Parathyroid adenoma (tissue), 2 donors: ENCODE measurements around the gene VEPH1.

ENCODE experiments used
- H2AFZ ChIP-seq: fragments of 300-600 bp; sonication (generic); one replicate; pipeline ENCODE4 v1.7.0; 2017; ENCODE audit warnings: antibody characterized with exemption, mild to moderate bottlenecking
- H3K27ac ChIP-seq: fragments of 300-600 bp; sonication (generic); one replicate; pipeline ENCODE4 v1.7.0; 2017
- H3K27me3 ChIP-seq: fragments of 300-600 bp; sonication (generic); one replicate; pipeline ENCODE4 v1.7.0; 2017; ENCODE audit warnings: low read length; ENCODE audit not compliant: control insufficient read depth, insufficient read depth
- H3K36me3 ChIP-seq: fragments of 300-600 bp; sonication (generic); one replicate; pipeline ENCODE4 v1.7.0; 2017; ENCODE audit warnings: low read length; ENCODE audit not compliant: control insufficient read depth, insufficient read depth
- H3K4me1 ChIP-seq: fragments of 300-600 bp; sonication (generic); one replicate; pipeline ENCODE4 v1.7.0; 2017; ENCODE audit warnings: control low read depth
- H3K4me2 ChIP-seq: fragments of 300-600 bp; sonication (generic); one replicate; pipeline ENCODE4 v1.7.0; 2017; ENCODE audit warnings: low read length
- H3K4me3 ChIP-seq: fragments of 300-600 bp; sonication (generic); one replicate; pipeline ENCODE4 v1.7.0; 2017; ENCODE audit warnings: low read depth, low read length
- H3K79me2 ChIP-seq: fragments of 300-600 bp; sonication (generic); one replicate; pipeline ENCODE4 v1.7.0; 2017; ENCODE audit warnings: control low read depth
- H3K9ac ChIP-seq: fragments of 300-600 bp; sonication (generic); one replicate; pipeline ENCODE4 v1.7.0; 2017; ENCODE audit warnings: mild to moderate bottlenecking
- H3K9me3 ChIP-seq: fragments of 300-600 bp; sonication (generic); one replicate; pipeline ENCODE4 v1.7.0; 2017; ENCODE audit warnings: low read length; ENCODE audit not compliant: control insufficient read depth
- CTCF ChIP-seq: fragments of 300-600 bp; sonication (generic); IDR thresholded peaks from one replicate; pipeline ENCODE4 v1.7.0; 2017; ENCODE audit warnings: antibody characterized with exemption, mild to moderate bottlenecking
- donor health status: primary hyperparathyroidism.

Gene VEPH1

GRCh38 chr3:157445857-157446256 is 57.4 kb downstream of the VEPH1 start:
- Histone ChIP-seq H3K4me3 (no peak overlapping the region), H3K4me1 (no peaks in the 10 kb centered on the region), H3K27me3 (no peaks in the 10 kb centered on the region), H2AFZ (no peak overlapping the region), H3K9me3 (no peaks in the 10 kb centered on the region), H3K4me2 (no peak overlapping the region), H3K36me3 (no peaks in the 10 kb centered on the region), H3K79me2 (no peaks in the 10 kb centered on the region), H3K9ac (no peak overlapping the region), H3K27ac (no peak overlapping the region)
- no peak for TF ChIP-seq CTCF

- Histone ChIP-seq H3K4me1 (no peaks in the 10 kb centered on the region), H3K4me3 (no peak overlapping the region), H2AFZ (no peak overlapping the region), H3K79me2 (no peaks in the 10 kb centered on the region), H3K27ac (no peak overlapping the region), H3K9ac (no peak overlapping the region), H3K27me3 (no peaks in the 10 kb centered on the region), H3K4me2 (no peak overlapping the region), H3K36me3 (no peaks in the 10 kb centered on the region), H3K9me3 (no peaks in the 10 kb centered on the region)
- TF ChIP-seq CTCF: no peak
These were observed 58.4 kb downstream of the VEPH1 start for GRCh38 chr3:157444797-157445184.

GRCh38 chr3:157443905-157444796 is 59.1 kb downstream of the VEPH1 start:
- H3K4me3 ChIP-seq: no peak overlapping the region
- H3K4me2 ChIP-seq: no peak overlapping the region
- H3K9me3 ChIP-seq: no peaks in the 10 kb centered on the region
- no peak overlapping the region for H2AFZ ChIP-seq
- no peaks in the 10 kb centered on the region for H3K79me2 ChIP-seq
- no peaks in the 10 kb centered on the region for H3K36me3 ChIP-seq
- no peak for TF ChIP-seq CTCF
- no peaks in the 10 kb centered on the region for H3K4me1 ChIP-seq
- H3K27me3 ChIP-seq: no peaks in the 10 kb centered on the region
- H3K27ac ChIP-seq: no peak overlapping the region
- H3K9ac ChIP-seq: no peak overlapping the region

- TF ChIP-seq CTCF: no peak
- H3K27ac ChIP-seq: no peak overlapping the region
These were observed 60.5 kb downstream of the VEPH1 start for GRCh38 chr3:157442729-157443128.

GRCh38 chr3:157441102-157441624 is 62.1 kb downstream of the VEPH1 start:
- Histone ChIP-seq H3K9ac (no peak overlapping the region), H3K4me3 (no peak overlapping the region), H3K79me2 (no peaks in the 10 kb centered on the region)

More at GRCh38 chr3:157442729-157443128, 60.5 kb downstream of the VEPH1 start:
- H3K4me1 ChIP-seq: peaks cover 4% of the 10 kb centered on the region
- H3K27me3 ChIP-seq: no peaks in the 10 kb centered on the region
- H3K9ac ChIP-seq: no peak overlapping the region
- H3K9me3 ChIP-seq: no peaks in the 10 kb centered on the region
- H3K36me3 ChIP-seq: no peaks in the 10 kb centered on the region
- no peaks in the 10 kb centered on the region for H3K79me2 ChIP-seq
- no peak overlapping the region for H2AFZ ChIP-seq
- H3K4me3 ChIP-seq: no peak overlapping the region
- no peak overlapping the region for H3K4me2 ChIP-seq

More at GRCh38 chr3:157441102-157441624, 62.1 kb downstream of the VEPH1 start:
- Histone ChIP-seq H3K27me3 (no peaks in the 10 kb centered on the region), H3K9me3 (no peaks in the 10 kb centered on the region), H3K36me3 (no peaks in the 10 kb centered on the region), H3K4me1 (peaks cover 4% of the 10 kb centered on the region), H2AFZ (no peak overlapping the region), H3K4me2 (no peak overlapping the region), H3K27ac (no peak overlapping the region)
- TF ChIP-seq CTCF: no peak
